NCI-H2081 treated with DMSO at 0.1 percent for 48 hours (cell line): ENCODE results near the gene SRA1.

ENCODE experiments used
- DNase-seq: peaks from one replicate; lab custom pipeline; 2025; lab: John Stamatoyannopoulos, UW

SRA1 gene

DNA sequence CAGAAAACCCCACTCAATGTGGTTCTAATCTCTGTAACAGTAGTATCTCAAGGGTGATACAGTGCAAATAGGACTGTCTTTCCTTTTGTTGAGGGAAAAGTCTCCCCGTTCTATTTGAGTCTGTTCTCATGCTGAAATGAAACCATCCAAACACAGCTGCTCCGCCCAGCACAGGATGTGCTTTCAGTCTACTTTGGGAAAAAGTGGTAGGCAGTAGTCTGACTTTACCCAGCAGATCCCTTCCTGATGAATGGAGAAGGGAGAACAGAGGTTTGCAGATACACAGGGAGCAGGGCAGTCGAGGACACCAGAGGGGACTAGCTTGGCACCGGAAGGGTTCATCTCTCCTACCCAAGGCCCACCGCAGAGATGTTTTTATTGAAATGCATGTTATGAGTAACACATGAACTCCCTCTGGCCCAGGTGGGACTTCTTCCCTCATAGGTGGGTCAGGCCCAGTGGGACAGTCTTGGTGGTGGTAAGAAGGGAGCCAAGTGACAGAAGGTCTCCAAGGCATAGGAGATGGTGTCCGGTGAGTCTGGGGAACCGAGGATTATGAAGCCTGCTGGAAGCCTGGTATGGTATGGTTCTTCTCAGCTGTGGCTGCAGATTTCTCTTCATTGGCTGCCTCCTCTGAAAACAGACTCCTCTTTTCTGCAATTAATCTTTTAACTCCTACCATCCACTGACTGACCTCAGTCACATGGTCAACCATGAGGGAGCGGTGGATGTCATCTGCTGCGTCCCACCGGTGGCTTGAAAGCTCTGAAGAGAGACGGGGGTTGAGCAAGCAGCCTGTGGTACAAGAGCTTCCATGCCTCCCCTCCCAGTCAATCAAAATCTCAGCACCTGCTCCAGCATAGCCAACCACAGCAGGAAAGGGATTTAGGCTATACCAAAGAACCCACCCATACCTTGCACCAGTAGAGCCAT lies 6.9 kb downstream of the SRA1 start:
- no peak for DNase-seq

DNA sequence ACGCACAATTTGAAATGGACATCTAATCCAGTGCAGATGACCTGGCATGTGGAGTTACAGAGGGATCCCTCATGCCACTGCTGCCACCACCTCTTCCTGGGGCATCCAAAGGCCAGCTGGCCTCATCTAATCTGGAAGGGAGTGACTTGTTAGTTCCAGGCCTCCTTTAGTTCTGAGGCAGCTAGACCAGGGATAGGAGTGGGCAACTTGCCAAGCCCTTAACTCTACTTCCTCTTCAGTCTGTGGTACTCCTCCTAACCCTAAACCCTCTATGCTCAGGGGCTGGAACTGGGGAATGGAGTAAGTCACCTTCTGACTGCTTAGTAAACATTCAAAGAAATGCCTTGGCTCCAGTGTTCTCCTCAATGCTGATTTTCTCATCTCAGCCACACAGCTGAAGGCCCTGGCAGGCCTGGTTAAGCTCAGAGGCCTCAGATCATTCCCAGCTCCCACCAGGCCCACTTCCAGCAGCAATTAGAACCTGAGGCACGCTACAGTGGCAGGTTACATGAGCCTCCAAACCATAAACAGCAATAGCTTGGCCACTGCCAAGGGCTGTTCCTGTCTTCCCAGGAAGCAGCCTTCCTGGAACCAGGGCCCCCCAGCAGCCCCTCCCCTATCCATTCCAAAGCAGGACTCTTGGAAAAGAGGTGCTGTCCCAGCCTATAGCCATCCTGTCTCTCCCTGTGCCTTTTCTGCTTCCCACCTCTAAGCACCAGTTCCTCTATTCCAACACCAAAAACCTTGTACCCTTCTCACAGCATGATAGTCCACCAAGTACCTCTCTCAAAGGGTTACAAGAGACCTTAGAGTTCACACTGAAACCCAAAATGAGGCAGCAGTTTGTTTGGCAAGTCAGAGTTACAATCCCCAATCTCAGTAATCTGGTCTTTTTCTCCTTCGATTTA lies 7.8 kb downstream of the SRA1 start:
- no peak for DNase-seq

DNA sequence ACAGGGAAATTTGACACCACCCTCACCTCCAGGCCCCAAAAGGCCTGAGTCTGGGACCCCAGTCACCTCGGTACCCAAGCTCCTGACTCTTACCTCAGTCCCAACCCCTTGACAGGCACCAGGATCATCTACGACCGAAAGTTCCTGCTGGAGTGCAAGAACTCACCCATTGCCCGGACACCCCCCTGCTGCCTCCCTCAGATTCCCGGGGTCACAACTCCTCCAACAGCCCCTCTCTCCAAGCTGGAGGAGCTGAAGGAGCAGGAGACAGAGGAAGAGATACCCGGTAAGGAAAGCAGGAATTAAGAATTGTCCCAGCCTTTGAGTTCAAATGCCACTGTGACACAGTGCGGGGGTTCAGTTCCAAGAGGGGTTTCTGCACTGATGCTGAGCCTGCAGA lies 8.5 kb downstream of the SRA1 start:
- no peak for DNase-seq

DNA sequence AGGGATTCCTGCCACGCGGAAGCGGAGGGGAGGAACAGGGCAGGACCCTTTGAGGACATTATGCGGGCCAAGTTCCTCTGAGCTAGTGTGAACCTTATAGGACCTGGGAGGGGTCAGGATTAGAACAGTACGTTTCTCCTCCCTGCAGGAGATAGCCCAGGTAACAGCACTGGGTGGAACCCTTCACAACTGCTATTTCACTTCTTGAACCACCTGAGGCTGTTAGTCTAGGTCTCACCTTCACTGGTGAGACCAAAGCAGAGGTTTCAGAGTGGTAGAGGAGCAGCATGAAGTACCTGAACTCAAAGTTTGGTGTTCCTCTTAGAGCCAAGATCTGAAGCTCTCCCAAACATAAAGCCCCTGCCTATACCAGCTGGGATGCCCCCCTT lies 9.0 kb downstream of the SRA1 start:
- no peak for DNase-seq

DNA sequence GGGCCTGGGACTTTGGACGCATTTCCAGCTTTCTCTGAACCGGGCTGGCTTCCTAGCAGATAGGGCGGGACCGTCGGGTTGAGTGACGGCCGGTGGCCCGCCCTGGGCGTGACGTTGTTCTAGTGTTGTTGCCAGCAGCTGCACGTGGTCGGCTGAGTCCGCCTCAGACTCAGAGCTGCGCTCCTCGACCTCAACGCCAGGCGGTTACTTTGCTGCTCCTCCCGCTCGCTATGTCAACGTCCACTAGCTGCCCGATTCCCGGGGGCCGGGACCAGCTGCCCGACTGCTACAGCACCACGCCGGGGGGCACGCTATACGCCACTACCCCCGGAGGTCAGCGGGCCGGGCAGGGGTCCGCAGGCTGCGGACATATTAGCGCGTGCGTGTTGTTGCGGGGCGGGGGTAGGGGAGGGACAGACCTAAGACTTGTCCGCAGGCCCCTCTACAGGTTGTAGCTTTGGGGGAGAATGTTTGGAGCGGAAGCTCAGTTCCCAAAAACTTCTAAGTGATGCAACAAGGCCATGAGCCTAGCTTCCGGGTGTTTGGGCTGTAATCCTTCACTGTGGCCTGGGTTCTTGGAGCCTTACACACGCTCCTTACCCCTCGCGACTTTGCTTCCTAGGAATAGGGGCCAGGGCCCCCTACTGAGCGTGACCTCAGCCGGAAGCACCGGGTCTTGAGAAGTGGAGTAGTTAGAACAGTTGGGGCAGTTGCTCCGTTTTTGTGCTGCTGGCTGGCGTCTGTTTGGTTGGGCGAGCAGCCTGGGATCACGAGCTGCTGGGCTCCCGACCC lies 9.6 kb downstream of the SRA1 start, which contains the start of gene EIF4EBP3:
Gene EIF4EBP3, plus strand, starts transcription at position 155 of the 792 bp plus-strand sequence. Its CDS starts 76 bp downstream, at position 231.
- DNase-seq = peak; percentile 11

DNA sequence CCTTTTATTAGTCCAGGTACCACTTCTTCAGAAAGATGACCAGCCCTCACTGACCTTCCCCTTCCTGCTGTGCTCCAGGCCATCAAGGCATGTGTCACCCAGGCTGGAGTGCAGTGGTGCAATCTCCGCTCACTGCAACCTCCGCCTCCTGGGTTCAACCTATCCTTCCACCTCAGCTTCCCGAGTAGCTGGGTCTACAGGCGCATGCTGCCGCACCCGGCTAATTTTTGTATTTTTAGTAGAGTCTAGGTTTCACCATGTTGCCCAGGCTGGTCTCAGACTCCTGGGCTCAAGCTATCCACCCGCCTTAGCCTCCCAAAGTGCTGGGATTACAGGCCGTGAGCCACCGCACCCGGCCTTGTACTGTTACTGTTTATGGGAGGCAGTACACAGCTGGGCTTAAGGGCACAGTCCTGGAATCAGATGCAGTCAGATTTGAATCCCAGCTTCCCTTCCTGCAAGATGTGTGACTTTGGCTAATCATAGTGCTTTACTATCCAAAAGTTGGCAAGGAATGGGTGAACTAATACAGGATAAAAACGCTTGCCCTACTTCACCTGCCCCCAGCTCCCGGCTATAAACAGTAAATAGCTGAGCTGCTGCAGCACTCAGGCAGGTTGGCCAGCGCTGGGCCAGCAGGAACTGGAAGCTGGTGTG lies 10.3 kb downstream of the SRA1 start:
- no peak for DNase-seq

DNA sequence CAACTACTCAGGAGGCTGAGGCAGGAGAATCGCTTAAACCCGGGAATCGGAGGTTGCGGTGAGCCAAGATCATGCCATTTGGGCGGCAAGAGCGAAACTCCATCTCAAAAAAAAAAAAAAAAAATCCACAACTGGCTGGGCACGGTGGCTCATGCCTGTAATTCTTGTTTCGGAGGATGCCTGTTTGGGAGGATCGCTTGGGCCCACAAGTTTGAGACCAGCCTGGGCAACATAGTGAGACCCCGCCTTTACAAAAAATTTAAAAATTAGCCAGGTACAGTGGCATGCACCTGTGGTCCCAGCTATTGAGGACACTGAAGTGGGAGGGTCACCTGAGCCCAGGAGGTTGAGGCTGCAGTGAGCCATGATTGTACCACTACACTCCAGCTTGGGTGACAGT lies 11.7 kb downstream of the SRA1 start:
- no peak for DNase-seq

DNA sequence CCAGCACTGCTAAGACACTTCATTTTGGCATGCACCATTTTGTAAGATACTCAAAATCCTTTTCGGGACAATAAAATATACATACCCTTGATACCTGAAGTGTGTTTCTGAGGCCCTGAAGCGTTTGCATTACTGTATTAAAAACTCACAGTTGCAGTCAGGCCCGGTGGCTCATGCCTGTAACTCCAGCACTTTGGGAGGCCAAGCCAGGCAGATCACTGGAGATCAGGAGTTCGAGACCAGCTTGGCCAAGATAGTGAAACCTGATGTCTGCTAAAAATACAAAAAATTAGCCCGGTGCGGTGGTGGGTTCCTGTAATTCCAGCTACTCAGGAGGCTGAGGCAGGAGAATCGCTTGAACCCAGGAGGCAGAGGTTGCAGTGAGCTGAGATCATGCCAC lies 12.3 kb downstream of the SRA1 start:
- DNase-seq = no peak

DNA sequence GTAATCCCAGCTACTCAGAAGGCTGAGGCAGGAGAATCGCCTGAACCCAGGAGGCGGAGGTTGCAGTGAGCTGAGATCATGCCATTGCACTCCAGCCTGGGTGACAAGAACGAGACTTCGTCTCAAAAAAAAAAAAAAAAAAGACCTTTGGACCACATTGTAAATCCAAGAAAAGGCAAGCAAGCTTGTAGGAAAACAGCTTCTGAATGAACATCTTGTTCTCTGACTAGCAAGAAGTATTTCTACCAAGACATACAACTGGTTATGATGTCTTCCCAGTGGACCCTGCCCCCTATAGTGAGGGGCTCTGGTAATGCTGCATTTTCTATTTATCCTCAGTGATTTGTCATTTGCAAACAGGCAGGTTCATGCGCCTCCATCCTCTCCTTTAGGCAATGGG lies 14.3 kb downstream of the SRA1 start:
- no peak for DNase-seq

DNA sequence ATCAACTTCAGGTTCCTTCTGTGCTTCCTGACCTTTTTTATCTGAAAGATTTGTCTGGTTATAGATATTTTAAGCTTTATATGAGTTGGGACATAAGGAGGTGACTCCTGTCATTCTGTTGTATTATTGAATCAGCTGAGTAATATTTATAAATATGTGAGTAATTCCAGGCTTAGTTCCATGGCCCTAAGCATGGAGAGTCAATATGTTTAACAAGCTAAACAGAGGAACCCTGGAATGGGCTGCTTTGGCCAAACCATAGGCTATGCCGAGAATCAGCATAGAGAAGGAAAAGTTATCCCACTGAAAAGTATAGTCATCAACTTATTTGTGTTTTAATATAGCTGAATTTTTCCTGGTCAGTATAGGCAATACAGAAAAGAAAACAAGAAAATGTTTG lies 17.0 kb downstream of the SRA1 start:
- DNase-seq = no peak

DNA sequence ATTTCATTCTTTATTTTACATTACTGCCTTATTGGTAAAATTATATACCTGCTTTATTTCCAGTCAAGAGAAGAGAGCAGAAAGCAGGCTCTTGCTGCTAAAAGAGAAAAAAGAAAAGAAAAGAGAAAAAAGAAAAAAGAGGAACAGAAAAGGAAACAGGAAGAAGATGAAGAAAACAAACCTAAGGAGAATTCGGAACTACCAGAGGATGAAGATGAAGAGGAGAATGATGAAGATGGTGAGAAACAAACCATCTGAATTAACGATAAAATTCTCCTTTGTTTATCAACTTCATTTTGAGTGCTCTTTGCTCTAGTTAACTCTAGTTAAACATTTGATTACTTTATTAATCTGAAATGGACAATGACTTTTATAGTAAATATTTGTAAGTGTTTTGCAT lies 33.3 kb downstream of the SRA1 start:
- DNase-seq = no peak

DNA sequence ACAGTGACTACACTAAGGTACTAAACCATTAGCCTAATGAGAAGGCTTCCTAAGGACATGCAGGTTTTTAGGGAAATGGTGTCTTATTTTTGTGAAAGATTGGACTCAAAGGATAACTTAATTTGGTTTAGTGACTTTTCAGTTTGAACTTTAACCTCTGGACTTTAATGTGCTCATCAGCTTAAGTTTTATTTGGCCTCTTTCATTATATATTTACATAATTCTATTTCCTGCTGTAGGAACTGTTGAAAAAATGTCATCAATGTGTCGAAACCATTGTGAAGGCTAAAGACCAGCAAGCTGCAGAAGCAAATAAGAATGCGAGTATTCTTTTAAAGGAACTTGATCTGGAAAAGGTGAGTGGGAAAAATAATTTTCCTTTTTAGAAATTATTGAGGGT lies 44.1 kb downstream of the SRA1 start:
- DNase-seq = no peak

DNA sequence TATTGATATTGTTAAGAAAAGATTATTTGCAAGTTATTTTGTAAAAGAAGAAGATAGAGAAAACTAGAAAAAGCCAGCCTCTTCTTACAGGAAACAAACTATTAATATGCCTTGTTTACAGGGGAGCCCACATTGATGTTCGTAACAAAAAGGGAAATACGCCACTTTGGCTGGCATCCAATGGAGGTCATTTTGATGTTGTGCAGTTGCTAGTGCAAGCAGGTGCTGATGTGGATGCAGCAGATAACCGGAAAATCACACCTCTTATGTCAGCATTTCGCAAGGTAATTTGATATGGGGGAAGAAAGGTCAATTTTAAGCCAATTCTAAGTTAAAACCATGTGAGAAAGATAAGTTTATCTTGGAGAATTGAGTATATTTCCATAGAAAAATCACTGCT lies 47.4 kb downstream of the SRA1 start:
- no peak for DNase-seq

DNA sequence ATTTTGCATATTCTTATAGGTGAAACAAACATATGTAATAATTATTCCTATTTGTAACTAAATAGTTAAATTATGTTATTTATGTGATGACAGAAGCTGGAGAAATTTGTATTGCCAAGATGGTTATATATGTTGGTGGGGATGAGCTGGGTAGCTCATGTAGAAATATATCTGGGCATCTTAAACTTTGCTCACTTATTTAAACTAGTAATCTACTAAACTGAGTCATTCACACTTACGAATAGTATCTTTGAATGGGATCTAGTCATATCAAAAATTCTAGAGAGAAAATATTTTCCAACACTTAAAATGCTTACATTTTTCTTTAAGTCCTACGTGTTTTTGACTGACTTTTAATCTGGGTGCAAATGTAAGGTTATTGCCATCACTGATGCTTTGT lies 54.4 kb downstream of the SRA1 start:
- no peak for DNase-seq
